ENCODE results near the gene RAB21.

Gene RAB21

DNA sequence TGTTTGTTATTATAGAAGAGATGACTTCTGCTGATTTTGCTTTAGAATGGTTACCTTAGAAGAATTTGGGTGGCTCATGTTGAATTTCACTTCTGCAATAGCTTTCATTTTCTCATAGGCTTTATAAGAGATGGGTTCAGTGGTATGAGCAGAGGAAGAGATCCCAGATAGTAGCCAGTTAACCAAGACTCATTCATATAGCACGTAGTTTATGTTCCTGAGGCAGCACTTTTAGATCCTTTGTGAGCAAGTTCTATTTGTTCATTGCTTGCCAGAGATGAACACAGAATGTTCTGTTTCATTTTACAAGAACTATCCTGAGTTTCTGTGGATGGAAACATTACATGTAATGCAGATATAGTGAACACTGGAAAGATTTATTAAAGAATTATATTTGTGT, 32.2 kb downstream of the RAB21 start:
- TF ChIP-seq CTCF (conservative IDR thresholded peaks at IDR 0.05), result no peak
- peak overlapping the region; percentile 61 for H3K27ac ChIP-seq

- peak overlapping the region; percentile 61 for H3K27ac ChIP-seq
- TF ChIP-seq CTCF (conservative IDR thresholded peaks at IDR 0.05), result no peak
Measured at GRCh38 chr12:71787580-71787979, 32.9 kb downstream of the RAB21 start.

DNA sequence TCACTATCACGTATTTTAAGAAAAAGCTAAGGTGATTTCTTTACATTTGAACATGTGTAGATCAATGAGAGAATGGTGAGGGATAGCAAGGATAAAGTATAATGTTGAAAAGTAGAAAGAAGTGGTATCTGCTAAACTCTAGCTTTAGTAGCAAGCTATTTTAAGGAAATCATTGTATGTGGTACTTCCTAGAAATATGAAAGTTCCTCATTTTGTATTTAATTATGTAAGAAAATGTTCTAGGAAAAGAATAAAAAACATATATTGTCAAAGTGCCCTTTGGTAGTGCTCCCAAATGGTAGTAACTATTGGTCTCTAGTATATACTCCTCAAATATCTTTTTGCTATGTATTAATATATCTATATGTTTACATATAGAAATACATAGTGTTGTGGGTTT, 35.7 kb downstream of the RAB21 start:
- TF ChIP-seq CTCF (conservative IDR thresholded peaks at IDR 0.05), result no peak
- H3K27ac ChIP-seq, result no peak overlapping the region

- TF ChIP-seq CTCF (conservative IDR thresholded peaks at IDR 0.05), result no peak
Measured at GRCh38 chr12:71791473-71792150, 36.9 kb downstream of the RAB21 start.

DNA sequence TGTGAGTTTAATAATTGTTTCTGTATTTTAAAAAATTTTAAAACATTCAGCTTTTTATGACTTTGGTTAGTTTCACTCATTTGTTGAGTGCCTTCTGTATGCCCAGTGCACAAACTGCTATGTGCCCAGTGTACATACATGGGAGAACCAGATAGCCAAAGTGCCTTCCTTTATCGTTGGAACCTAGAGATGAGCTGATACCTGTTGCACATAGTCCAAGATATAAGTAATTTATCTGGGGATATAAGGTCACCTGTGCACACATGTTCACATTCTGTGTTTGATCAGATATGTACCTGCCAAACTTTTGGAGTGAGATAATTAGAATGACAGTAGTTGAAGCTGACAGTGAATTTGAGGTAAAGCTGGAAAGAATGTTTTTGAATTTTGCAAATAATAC, 37.9 kb downstream of the RAB21 start:
- TF ChIP-seq CTCF (conservative IDR thresholded peaks at IDR 0.05), result no peak

More at GRCh38 chr12:71791473-71792150, 36.9 kb downstream of the RAB21 start:
- H3K27ac ChIP-seq, result no peak overlapping the region

DNA sequence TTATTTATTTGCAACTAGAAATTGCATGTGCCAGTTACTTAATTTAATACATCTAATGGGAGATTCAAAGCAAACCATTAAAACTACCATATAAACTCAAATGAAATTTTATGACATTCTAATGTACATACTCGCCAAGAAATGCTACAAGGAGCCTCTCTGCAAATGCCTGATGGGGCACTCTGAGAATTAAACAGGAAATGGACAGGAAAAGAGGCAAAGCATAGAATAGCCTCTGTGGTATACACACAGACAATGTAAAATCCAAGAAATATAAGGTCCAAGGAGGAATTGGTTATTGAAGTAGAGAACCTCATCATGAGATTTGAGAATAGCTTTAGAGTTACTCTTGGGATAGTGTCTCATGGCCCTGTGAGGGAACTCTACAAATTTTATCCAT, 41.2 kb downstream of the RAB21 start:
- TF ChIP-seq CTCF (conservative IDR thresholded peaks at IDR 0.05), result no peak
- peak overlapping the region; percentile 71 for H3K27ac ChIP-seq

More for the DNA sequence above, 37.9 kb downstream of the RAB21 start:
- H3K27ac ChIP-seq, result 0 out of 2 replicates have a peak overlapping the region, but pooled peaks have one; percentile 7

- TF ChIP-seq CTCF (conservative IDR thresholded peaks at IDR 0.05), result no peak
- H3K27ac ChIP-seq, result no peak overlapping the region
Measured at GRCh38 chr12:71797531-71797930, 42.9 kb downstream of the RAB21 start.

All from VCaP (cell line).